Amygdala (tissue), 56 donors: ENCODE data around the gene NSD1.
"Not testable (repeated sequence)": the region's sequence is repeated elsewhere in the genome, so short reads cannot be mapped to it uniquely, and the experiment has no call there.

Source experiments
- DNase-seq, 56 donors: peaks; one replicate each; lab custom pipeline; 2025; lab: John Stamatoyannopoulos, UW

The NSD1 gene

DNA sequence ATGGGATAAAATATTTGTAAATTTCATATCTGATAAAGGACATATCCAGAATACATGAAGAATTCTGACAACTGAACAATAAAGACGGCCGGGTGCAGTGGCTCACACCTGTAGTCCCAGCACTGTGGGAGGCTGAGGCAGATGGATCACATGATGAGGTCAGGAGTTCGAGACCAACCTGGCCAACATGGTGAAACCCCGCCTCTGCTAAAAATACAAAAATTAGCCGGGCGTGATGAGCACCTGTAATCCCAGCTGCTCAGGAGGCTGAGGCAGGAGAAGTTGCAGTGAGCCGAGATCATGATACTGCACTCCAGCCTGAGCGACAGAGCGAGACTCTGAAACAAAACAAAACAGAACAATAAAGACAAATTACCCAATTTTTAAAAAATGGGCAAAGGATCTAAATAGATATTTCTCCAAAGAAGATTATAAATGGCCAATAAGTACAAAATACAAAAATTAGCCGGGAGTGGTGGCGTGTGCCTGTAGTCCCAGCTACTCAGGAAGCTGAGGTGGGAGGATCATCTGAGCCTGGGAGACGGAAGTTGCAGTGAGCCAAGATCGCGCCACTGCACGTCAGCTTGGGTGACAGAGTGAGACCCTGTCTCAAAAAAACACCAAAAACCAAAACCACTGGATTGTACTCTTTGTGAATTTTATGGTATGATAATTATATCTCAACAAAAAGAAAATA is 9.6 kb upstream of the NSD1 start:
- no peak for DNase-seq

DNA sequence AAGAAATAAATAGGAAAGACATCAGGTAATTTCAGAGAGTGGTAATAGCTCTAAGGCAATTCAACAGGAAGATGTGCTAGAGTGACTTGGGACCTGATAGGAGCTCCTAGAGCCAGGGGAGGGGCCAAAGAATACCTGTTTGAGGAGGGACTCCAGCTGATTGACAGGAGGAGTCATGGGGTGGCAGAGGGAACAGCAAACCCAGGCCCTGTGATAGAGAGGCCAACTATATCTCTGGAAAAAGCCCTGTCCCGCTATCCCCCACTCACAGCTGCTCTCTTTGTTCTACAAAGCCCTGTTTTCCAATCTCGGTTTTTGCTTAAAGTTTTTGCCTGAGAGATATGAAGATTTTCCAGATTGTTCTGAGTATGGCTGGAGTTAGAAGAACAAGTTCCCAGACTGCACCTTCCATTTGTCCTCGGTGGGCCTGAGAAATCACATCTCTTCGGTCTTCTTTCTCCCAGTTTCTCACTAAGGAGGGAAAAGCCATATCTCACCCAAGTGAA is 9.0 kb upstream of the NSD1 start:
- DNase-seq = no peak

DNA sequence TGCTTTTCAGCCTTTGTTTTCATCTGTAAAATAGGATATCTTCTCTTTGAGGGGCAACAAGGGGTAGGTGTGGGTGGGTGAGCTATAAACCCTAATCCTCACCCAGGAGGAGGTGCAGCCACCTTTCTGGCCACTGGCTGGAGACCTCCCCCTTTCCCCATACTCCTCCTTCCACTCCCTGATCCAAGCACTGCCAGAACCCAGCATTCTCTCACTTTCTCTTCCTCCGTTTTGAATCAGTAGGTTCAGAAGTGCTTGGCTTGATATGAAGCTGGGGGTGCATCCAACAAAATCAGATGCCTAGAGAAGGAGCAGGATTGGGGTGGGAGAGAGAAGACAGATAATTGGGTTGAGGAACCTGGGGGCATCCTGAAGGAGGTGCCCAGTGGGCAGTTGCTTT is 6.8 kb upstream of the NSD1 start:
- DNase-seq = no peak

DNA sequence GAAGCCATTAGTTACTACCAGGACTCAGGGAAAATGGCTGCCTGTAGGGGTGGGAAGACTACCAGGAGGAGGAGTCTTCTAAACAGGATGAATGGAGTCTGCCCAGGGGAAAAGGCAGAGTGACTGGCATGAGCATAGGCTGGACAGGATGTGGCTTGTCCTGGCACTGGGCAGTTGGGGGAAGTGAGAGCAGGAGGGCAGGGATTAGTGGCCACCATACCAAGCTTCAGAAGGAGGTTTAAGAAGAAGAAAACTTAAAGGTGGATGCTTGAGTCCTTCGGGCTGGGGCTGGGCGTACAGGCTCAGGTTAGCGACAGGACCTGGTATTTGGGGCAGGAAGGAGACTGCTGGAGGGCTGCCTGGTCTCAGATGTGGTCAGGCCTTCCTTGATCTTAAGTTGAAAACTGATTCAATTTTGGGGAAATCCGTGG is 5.0 kb upstream of the NSD1 start:
- peak in 2 of 56 donors; percentile 23 to 34 for DNase-seq

DNA sequence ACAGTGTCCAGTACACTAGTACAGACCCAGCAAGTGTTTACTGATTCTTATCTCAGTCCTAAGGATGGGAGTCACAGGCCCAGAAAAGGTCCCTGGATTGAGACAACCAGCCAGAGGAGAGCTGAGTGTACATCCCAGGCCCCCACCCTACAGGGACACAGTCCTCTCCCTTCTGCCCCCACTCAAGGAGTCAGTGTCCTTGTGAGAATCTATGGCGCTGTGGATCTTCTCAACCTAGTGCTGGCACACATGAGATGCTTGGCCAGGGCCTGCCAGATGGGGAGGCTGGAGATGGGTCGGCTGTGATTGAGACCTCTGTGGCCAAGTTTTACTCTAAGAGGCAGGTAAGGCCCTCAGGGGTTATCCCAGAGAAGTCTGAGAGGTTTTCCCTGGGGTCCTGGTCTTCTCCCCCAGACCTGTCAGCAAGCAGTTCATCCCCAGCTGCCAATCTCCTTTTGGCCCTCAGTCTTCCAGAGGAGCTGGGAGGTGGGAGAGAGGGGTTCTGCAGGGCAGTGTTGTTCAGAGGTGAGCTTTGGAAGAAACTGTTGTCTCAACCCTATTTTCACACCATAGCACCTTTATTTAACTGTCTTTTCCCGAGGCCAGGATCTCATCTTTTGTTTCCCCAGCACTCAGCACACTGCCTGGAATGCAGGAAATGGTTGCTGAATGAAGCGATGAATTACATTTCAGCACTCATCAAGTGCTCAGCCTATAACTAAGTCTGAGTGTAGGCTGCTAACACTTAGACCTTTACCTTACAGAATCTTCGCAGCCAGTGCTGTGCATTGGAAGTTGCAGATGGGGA is 3.2 kb upstream of the NSD1 start:
- no peak for DNase-seq

DNA sequence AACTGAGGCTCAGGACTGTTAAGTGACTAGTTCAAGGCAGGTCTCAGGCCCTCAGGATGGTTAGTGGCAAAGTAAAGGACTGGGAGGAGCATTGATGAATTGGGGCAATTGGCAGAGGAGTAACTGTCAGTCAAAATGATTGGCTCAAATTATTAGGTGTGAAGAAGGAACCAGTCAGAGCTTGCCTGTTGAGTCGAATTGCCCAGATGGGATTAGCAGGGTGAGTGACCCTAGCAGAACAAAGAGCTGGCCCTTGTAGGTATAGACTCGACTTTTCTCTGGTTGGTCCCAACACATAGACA is 2.6 kb upstream of the NSD1 start:
- DNase-seq = no peak

DNA sequence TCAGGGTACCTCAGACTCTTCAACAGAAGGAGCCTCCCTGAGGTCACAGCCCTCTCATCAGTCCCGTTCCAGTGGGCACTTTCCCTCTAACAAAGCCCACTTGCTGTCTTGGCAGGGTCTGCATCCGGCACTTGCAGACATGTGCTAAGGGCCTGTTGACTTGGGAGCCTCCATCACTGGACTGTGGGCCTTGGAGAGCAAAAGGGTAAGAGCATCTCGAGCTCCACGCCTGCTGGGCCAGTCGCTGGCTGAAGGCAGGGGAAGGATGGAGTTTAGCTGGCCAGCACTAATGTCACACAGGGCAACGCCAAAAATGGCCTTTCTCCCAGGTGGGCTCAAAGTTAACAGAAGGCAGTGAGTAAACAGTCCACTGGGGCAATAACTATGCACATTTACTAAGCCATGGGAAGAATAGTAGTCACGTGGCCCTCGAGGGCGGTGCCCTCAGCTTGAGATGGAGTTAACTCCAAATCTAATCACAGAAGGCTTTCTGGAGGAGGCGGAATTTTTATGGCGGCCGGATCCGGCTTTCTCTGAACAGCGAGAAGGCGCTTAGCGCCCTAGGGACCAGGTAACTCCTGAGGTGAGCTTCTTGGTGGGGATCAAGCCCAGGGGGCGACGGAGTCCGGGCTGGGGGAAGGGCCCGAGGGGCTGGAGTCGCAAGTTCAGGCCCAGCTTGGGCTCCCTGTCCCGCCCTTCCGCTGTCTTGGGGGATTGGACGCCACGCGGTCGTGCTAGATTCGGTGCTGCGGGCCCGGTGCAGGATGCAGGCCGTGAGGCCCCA is 2.0 kb upstream of the NSD1 start:
- peak in 2 of 56 donors; percentile 12 to 22 for DNase-seq

DNA sequence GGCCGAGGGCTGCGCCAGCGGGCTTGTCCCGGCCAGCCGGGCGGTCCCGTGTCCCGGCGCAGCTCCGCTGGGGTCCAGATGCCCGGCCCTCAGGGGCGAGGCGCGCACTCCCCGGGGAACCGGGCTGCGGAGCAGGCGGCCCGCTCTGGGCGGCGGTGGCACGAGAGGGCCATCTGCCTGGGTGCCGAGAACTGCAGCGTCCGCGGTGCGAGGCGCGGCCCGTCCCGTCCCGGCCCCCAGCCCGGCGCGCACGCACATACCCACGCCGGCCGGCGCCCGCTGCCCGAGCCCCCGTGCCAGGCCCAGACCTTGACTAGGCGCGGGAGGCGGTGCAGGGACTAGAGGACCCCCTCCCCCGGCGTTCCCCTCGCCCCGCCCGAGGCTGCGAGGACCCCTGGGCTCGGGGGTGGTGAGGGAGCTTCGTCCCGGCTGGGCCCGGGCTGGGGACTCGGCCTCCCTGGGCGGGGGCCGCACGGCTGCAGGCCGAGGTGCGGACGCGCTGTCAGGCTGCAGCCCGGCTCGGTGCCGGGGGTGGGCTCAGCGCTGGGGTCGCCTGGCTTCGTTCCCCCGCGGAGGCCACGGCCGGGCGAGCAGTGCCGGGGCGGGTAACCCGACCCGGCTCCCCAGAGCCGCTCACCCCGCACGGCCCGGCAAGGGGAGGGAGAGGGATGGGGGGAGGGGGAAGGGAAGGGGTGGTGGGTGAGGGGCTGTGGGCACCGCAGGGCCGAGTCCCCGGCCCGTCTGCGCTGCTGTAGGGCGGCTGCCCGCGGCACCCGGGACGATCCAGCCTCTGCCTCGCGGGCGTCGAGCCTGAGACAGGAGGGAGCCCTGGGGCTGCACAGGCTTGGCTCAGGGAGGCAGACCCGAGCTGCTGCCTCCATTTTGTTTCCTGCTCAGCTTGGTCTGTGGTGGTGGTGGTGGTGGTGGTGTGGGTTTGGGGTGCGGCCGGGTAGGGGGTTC is 1.2 kb upstream of the NSD1 start:
- DNase-seq = peak in 41 of 56 donors; percentile 20 to 87 (median 65)

DNA sequence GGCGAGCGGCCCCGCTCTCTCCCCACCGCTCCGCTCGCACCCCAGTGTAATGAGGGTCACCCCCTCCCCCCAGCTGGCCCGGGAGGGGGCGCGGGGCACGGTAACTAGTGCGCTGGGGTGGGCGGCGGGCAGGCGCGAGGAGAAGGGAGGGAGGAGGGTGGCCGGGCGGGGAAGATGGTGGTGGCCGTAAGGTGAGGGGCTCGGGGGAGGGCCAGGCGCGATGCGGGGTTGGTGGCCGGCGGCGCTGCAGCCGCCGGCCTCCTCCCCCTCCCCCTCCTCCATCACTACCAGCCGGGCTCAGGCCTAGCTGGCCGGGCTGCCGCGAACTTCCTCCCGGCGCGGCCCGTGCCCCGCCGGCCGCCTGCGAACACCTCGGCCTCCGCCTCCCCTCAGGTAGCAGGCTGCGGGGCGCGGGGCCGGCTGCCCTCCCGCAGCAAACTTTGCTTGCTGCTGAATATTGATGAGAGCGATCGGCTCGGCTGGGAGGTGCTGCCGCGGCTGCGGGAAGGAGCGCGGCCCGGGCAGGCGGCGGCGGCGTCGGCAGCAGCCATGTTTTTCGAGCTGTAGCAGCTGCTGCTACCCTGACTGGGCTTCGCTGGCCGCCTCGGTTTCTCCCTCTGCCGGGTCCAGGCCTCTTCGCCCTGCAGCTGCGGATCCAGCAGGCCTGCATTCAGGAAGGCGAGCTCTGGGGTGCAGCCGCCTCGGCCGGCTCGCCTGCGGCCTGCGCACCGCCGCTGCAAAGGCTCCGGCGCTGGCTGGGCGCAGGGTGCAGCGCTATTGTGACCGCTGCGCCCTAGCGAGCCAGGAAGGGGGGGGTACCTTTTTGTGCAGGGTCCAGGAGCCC is 502 bp downstream of the NSD1 start:
- DNase-seq = peak in 33 of 56 donors; percentile 31 to 80 (median 56)

DNA sequence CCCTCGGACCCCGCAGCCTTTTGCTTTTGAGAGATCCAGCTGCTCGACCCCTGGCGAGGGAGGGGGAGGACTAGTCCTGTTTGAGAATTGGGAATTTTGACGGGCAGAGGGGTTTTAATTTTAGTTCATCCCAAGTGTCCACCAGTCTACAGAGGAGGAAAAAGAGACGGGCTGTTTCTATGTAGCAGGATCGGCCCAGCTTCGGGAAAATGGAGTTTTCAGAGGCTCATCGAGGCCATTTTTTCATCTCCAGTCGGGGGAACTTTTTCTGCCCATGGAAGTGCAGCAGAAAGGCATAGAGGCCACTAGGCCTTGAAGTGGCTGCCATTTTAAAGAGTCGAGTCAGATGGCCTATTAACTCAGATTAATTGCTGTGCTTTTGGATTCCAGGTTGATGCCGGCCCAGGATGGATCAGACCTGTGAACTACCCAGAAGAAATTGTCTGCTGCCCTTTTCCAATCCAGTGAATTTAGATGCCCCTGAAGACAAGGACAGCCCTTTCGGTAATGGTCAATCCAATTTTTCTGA is 1.2 kb downstream of the NSD1 start:
- DNase-seq = no peak

DNA sequence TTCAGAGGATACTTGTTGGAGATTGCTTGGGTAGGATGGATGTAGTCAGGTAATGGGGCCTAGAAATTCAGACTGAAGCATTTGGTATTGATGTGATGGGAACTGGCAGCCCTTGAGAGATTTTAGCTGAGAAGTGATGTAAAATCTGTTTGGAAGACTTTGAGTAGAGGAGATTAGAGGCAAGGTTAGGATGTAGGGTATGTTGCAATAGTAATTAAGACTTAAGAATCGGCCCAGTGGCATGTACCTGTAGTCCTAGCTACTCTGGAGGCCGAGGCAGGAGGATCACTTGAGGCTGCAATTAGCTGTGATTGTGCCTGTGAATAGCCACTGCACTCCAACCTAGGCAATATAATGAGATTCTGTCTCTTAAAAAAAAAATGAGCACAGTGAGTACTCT is 6.7 kb downstream of the NSD1 start:
- no peak for DNase-seq

DNA sequence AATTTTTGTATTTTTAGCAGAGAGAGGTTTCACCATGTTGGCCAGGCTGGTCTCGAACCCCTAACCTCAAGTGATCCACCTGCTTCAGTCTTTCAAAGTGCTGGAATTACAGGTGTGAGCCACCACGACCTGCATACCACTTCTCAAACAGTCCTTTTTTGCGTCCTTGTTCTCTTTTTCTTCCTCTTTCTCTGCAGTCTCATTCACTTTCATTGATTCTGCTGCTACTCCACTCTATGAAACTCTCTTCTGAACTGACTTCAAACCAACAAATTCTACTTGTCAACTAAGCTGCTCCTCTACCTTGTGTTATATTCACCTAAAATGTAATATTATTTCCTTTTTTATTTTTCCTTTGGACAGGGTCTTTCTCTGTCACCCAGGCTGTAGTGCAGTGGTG is 7.9 kb downstream of the NSD1 start:
- no peak for DNase-seq

DNA sequence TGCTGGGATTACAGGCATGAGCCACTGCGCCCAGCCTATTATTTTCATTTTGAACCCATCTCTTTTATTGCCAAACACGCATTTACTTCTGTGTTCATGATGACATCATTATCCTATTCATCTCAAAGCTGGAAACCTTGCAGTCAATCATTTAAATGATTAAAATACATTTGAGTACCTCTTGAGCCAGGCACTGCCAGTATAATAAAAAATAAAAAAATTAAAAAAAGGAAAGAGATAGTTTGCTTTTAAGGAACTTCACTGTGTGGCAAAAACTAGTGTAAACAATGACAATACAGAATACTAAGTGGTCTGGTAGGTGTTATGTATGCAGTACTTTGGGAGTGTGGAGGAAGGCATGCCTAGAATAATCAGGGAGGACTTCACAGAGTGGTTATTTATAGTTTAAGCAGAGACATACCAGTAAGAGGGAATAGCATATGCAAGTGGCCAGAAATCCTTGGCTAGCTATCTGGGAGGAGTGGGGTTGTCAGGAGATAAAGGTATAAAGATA is 8.6 kb downstream of the NSD1 start:
- DNase-seq = no peak

DNA sequence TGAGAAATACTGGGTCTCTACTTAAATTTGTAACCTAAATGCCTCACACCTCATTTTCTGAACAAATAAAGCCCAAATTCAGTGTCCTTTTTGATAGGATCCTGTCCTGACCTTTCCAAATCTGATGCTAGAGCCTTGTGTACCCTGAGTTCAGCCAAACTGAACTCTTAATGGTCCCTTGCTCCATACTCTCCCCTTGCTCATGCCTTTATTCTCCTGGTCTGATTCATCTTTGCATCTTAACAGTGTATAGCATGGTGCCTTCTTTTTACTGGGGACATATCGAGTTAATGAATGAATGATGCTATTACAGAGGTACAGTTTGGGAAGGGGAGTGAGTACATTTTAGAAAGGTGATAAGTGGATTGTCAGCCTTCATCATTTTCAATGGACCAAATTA is 9.2 kb downstream of the NSD1 start:
- DNase-seq = no peak

DNA sequence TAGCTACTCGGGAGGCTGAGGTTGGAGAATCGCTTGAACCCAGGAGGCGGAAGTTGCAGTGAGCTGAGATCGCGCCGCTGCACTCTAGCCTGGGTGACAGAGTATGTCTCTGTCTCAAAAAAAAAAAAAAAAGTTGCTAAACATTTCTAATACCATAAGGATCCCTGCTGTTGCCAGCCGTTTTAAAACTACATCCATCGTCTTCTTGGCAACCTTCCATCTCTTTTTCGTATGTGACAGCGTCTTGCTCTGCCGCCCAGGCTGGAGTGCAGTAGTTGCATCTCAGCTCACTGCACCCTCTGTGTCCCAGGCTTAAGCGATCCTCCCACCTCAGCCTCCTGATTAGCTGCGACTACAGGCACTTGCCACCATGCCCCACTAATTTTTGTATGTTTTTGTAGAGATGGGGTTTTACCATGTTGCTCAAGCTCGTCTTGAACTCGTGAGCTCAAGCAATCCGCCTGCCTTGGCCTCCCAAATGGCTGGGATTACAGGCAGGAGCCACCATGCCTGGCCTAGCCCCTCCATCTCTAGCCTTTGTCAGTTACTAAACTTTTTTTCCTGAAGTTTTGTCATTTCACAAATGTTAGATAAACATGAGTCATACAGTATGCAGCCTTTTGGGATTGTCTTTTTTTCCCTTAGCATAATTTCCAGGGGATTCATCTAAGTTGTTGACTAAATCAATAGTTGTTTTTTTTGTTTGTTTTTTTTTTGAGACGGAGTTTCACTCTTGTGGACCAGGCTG is 13.5 kb downstream of the NSD1 start:
- no peak for DNase-seq

DNA sequence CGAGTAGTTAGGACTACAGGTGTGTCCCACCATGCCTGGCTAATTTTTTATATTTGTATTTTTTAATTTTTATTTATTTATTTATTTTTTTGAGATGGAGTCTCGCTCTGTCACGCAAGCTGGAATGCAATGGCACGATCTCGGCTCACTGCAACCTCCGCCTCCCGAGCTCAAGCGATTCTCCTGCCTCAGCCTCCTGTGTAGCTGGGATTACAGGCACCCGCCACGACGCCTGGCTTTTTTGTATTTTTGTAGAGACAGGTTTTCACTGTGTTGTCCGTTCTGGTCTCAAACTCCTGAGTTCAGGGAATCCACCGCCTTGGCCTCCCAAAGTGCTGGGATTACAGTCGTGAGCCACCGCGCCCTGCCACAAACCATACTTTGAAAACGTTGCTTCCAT is 16.5 kb downstream of the NSD1 start:
- DNase-seq = not testable (repeated sequence)

DNA sequence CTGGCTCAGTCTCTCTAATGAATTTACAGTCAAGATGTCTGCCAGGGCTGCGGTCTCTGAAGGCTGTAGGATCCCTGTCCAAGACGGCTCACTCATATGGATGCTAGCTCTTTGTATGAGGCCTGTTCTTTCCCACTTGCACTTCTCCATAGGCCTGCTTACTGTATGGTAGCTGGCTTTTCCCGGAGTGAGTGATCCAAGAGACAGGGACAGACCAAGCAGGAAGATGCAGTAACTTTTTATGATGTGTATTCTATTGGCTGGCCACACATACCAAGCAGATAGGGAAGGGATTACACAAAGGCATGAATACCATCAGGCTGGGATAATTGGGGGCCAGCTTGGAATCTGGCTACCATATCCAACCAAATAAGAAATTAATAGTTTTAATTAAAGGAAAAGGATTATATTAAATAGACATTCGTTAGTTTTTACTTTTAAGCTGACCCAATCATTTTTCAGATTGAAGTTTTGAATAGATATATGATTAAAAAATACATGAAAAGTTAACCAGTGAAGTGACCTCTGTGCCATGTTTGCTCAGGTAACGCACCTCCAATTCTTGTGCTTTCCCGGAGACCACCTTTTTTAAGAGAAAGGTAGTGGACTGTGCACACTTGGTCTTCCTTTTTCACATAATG is 20.6 kb downstream of the NSD1 start:
- DNase-seq = no peak
